Midbrain (tissue), 1 donor: ENCODE measurements around the gene SCGB2A2.

Experiments used
- DNase-seq: peaks from one replicate; lab custom pipeline; 2025; lab: John Stamatoyannopoulos, UW

The SCGB2A2 gene

DNA sequence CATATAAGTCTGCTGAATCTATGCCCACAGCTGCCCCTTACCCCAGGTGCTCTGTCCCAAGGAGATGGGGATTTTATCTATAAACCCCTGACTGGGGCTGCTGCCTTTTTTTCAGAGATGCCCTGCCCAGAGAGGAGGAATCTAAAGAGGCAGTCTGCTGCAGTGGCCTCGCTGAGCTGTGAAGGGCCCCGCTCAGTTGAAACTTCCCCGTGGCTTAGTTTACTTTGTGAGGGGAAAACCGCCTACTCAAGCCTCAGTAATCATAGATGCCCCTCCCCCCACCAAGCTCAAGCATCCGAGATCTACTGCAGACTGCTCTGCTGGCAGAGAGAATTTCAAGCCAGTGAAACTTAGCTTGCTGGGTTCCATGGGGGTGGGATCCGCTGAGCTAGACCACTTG is 36.3 kb downstream of the SCGB2A2 start:
- DNase-seq, result no peak

DNA sequence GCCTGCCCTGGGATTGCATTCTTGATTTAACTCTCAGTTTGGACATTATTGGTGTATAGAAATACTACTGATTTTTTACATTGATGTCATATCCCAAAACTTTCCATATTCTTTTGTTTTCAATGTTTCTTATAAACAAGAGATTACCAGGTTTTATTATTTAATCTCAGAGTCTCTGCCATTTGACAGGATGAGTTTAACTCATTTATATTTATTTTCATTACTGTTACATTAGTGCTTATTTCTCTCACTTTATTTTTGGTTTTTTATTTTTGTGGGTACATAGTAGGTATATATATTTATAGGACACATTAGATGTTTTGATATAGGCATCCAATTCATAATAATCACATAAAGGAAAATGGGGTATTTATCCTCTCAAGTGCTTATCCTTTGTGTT is 38.0 kb downstream of the SCGB2A2 start:
- no peak for DNase-seq

DNA sequence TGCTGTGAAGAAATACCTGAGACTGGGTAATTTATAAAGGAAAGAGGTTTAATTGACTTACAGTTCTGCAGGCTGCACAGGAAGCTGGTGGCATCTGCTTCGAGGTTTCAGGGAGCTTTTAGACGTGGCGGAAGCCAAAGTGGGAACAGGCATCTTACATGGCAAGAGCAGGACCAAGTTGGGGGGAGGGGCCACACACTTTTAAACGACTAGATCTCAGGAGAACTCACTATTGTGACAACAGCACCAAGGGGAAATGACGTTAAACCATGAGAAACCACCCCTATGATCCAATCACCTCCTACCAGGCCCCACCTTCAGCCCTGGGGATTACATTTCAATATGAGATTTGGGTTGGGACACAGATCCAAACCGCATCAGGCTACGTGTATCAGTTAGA is 40.0 kb downstream of the SCGB2A2 start:
- DNase-seq, result no peak

DNA sequence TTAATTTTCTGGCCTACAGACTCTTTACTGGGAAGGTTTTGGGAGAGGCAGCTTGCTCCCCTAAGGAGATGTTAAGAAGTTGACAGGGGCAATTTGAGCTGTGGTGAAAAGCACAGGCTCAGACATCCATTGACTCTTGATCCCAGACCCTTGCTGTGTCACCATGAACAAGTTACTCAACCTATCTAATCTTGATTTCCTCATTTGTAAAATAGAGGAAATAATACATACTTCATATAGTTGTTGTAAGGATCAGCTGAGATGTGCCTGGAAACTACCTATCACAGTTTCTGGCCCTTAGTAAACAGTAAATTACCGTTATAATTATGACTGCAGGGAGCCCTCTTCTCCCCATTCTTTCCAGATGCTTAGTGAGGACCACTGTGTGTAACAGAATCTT is 45.5 kb downstream of the SCGB2A2 start:
- no peak for DNase-seq

DNA sequence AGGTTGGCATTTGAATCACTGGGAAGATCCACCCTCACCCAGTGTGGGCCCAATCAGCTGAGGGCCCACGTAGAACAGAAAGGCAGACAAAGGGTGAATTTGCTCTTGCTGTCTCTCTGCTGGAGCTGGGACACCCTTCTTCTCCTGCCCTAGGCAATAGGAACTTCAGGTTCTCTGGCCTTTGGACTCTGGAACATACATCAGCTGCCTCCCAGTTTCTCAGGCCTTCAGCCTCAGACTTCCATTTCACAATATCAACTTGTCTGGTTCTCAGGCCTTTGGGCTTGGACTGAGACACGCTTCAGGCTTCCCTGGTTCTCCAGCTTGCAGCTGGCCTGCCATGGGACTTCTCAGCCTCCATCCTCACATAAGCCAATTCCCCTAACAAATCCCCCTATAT is 52.6 kb downstream of the SCGB2A2 start:
- DNase-seq, result no peak
